NCI-H2196 treated with DMSO at 0.1 percent for 48 hours (cell line): ENCODE data around the gene SENP3.
A peak's percentile ranks its signal among the peaks of the same experiment; 100 is the strongest.
"Not testable (repeated sequence)": the region's sequence is repeated elsewhere in the genome, so short reads cannot be mapped to it uniquely, and the experiment has no call there.

Source experiments
- DNase-seq: peaks from one replicate; lab custom pipeline; 2025; ENCODE audit not compliant: unreplicated experiment; lab: John Stamatoyannopoulos, UW

Gene SENP3

DNA sequence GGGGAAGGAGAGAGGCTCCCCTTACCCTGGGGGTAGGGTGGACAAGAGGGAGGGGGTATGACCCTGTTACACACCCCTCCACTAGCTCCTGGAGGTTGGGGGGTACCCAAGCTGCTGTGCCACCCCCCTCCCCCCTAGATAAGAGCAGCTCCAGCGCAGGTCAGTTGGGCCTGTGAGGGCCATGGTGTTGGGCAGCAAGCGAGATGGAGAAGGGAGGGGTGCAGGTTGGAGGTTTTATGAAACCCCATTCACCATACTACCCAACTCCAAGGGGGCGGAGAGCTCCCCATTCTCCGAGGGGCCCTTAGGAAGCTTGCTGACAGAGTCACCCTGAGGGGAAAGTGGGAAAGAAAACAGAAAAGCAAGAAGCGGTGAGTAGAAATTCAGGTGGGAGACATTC, 29.9 kb downstream of the SENP3 start:
- DNase-seq = no peak

DNA sequence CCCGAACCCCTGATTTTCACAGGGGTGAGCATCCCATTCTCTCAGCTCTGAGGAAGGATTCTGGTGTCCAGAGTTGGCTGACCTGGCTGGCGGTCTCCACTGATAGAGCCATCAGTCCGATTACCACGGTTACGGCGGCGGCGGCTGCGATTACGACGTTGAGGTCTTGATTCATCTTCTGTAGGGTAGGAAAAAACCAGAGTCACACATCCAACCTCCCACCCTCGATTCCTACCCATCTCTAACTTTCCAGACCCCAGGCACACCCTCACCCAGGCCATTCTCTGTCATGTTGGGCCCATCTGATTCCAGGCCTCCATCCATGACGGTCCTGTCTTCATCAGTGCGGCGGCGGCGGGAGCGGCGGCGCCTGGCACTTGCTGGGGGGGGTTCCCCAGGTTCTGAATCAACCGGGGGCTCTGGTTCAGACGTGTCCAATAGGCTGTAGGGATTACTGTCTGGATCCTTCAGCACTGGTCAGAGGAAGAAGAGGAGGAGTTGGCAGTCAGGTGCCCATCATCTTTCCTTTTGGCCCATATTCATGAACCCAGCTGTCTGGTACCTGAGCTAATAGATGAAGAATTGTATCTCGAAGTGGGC, 30.8 kb downstream of the SENP3 start:
- DNase-seq = no peak

DNA sequence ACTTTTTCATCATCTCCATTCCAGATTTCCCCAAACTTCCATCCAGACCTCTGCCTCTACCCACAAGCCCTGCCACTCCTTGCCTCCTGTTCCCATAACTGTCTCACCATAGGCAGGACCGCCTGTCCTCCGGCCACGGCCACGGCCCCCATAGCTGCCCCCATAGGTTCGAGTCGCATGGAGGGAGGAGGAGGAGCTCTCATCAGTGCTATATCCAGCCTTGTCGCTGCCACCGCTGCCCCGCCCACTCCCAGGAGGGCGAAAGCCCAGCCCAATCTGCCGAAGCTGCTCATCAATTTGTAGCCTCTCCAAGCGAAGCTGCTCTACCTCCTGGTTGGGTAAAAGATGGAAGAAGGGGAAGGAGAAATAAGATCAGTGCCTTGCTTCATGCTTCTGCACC, 31.6 kb downstream of the SENP3 start:
- no peak for DNase-seq

DNA sequence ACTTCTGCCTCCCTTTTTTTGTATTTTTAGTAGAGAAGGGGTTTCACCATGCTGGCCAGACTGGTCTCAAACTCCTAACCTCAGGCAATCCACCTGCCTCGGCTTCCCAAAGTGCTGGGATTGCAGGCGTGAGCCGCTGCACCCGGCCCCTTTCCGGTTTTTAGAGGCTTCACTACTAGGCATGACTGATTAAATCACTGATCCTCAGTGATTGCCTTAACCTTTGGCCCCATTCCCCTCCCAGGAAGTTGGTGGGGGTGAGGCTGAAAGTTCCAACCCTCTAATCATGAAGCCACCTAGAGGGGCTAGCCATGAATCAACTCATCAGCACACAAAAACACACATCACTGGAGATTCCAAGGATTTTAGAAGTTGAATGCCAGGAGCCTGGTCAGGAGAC, 35.8 kb downstream of the SENP3 start:
- DNase-seq = not testable (repeated sequence)

DNA sequence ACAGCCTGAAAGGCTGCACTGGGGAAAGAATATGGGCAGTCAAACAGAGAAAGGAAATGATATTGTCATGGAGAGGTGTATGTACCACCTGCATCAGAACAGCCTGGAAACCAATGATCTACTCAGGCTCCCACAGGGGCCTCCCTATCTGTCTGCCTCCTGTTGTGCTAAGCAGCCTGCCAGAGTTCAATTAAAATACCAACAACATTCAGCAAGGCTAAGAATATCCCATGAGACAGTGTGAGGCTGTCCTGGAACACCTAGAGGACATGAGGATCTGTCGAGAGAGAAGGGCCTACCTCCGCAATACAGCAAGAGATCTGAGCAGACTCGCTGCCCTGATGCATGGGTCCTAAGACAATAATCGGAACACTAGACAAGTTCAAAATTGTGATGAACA, 44.6 kb downstream of the SENP3 start:
- DNase-seq = no peak

DNA sequence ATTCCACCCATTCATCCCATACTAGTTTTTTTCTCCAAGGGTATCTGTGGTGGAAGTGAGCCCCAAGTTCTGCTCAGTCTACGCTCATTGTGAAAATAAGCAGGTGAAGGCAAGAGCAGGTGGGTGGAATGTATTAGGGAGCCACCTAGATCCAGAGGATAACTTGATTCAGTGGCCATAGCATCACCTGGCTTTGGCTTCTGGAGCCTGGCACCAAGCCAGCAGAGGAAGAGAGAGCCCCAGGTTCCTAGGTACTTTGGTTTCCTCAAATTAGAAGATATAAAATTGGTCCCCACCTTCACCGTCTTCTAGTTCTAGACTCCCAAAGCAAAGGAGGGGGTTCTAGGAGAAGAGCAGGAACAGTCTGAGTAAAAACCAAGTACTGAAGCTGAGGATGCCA, 48.9 kb downstream of the SENP3 start:
- DNase-seq = no peak

DNA sequence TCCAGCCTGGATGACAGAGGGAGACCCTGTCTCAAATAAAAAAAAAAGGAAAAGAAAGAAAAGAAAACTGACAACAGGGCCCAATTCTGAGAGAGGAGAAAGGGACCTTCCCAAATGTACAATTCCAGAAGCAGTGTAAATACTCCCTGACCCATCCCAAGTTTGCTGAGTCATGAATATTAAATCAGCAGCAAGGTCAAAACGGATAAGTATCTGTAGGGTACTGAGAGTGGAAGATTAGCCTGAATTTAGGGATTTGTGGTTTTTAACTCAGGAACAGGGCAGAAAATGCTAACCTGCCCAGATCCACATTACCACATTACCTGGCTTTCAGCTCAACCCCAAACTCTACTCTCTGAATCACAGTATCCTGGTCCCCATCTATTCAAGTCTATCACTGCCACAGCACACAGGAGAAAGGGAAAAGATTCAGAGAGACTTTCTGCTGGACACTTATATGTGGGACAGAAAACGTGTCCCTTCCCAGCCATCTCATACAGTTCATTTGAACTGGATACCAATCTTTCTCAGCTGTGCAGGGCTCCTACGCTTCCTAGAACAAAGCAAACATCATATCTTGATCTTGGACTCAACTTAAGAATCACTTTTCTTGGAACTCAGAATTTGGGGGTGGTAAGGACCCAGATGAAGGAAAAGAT, 50.0 kb downstream of the SENP3 start:
- no peak for DNase-seq

DNA sequence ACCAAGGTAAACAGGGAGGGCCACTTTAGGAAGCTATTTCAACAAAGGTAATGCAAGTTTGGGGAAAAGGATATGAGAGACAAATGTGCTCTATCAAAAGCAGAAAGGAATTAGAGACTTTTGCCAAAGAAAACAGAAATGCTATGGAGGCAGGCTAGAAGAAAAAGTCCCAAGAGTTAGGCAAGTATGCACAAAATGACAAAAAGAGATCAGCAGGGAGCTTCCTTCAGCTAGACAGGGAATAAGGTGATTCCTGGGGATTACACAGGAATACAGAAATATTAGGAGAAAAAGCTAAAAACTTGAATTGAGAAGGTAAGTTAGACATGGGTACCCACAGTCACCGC, 50.5 kb downstream of the SENP3 start:
- DNase-seq = no peak

DNA sequence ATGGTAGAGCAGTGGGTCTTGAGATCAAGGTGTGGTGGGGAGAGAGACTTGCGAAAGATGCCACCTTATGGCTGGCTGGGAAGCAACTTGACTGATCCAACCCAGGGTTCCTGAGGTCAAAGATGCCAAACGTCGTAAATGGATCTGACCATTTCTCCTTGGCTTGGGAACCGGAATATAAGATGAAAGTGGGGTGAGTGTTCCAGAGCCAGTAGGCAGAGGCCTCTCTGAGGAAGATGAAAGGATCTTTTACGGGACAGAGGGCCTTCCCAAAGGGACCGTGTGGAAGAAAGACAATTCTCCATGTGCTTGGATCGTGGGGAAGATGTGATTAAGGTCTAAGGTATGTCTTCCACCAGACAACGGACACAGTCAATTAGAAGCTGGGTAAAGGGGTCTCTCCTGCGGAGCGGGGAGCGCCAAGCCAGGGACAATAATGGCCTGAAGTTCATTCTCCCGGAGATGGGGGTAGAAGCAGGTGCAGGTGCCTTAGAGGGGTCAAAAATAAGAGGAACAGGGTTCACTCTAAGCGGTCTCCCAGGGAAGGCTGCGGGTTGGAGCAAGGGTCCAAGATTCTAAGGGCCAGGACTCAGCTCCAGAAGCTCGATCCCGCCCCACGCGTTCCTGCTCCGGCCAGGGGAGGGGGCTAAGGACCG, 52.2 kb downstream of the SENP3 start:
- no peak for DNase-seq

DNA sequence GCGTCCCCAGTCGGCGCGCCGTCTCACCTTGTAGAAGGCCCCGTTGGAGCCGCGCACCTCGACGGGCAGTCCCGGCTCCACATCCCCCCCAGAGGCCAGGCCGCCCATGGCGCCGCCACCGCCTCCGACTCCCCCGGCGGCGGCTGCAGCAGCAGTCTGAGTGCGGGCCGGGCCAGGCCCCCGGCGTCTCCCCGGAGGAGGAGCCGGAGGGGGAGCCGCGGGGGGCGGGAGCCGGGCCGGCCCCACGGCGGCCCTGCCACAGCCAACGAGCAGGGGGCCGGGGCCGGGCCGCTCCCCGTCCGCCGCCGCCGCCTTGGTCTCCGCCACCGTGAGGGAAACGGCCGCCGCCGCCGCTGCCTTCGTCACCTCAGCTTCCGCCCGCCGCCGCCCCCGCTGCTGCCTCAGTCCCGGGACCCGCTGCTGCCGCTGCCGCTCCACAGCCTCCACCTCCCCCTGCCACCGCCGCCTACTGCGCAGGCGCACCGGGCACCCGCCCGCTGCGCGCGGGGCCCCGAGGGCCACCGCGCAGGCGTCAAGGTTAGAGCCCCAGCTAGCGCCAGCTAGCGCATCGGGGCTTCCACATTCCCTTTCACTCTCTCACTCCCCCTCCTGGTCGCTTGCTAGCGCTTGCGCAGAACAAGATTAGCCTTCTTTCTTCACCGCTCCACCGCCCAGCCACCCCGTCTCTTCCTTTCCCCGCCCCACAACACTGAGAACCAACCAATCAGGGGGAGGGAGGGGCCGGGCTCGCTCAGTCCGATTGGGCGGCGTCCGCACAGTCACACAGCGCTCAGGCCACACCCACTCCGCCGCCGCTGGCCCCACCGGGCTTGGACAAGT, 52.9 kb downstream of the SENP3 start, which contains the start of gene FXR2:
TSS of gene FXR2 (minus strand) at position 473 of the 840 bp plus-strand sequence. CDS start at position 108, 365 bp downstream.
- peak; percentile 93 for DNase-seq

DNA sequence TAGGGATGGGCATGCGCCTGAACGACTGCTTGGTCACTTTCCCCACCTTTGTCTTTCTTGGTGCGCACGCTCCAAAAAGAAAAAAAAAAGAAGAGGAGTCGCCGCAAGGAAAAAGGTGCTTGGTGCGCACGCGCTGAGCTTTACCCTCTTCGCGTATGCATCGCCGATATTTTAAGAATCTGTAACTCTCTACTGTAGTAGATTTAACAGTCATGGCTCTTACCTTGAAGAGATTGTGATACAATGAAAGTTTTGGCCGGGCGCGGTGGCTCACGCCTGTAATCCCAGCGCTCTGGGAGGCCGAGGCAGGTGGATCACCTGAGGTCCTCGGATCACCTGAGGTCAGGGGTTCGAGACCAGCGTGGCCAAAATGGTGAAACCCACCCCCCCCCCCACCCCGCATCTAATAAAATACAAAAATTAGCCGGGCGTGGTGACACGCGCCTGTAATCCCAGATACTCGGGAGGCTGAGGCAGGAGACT, 53.6 kb downstream of the SENP3 start:
- DNase-seq = no peak

DNA sequence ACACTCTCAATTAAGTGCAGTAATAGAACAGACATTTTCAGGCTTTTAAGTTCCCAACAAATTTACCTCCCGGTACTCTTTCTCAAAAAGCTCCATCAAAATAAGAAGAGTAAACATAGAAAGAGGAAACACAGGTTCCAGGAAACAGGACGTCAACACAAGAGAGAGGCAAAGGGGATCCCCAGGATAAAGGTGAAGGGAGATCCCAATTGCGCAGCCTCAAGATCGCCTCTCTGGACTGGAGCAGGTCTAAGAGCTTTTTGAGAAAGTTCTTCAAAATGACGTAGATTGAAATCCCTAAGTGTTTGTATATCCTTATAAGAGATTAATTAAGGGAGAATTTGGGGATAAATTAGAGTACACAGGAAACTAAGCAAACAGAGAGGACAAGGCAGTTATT, 56.9 kb downstream of the SENP3 start:
- no peak for DNase-seq

DNA sequence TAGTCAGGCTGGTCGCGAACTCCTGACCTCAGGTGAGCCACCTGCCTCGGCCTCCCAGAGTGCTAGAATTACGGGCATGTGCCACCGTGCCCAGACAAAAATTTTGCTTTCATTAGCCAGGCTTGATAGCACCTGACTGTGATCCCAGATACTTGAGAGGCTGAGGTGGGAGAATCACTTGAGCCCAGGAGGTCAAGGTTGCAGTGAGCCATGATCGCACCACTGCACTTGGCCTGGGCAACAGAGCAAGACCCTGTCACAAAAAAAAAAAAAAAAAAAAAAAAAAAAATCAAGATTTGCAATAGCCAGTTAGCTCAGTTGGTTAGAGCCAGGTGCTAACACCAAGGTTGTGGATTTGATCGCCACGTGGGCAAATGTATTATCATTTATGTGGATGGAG, 59.1 kb downstream of the SENP3 start:
- no peak for DNase-seq
